CD4-positive, alpha-beta memory T cell (primary cell): ENCODE results near the gene NCAPD2. TPM values are rescaled to one million over a fixed set of nuclear protein-coding genes. Genes with fewer than 3 reads are reported as not detected.
A peak's percentile ranks its signal among the peaks of the same experiment; 100 is the strongest.

Experiments
- CTCF ChIA-PET: fragments of 350-600 bp; sonication (Branson Sonifier 250); formaldehyde crosslinking; loops from one replicate; lab custom pipeline; 2021; ENCODE audit warnings: inconsistent platforms; ENCODE audit not compliant: partially characterized antibody; lab: Charles Lee
- POLR2A ChIA-PET: fragments of 350-600 bp; sonication (Branson Sonifier 250); formaldehyde crosslinking; loops from one replicate; lab custom pipeline; 2021; ENCODE audit not compliant: partially characterized antibody; lab: Charles Lee
- DNase-seq, 5 donors: peaks; one replicate each; pipeline versions ENCODE4 v3.0.0 to v3.0.0-alpha.2; 2020 to 2022; ENCODE audit warnings: mixed read lengths in 1 of 5
- H3K27ac ChIP-seq: one replicate; pipeline ENCODE4 v1.7.0; 2013; ENCODE audit warnings: low read depth, low read length
- H3K27me3 ChIP-seq: 2 replicates; pipeline ENCODE4 v1.7.0; 2013; ENCODE audit warnings: mild to moderate bottlenecking, low read length, moderate library complexity; ENCODE audit not compliant: insufficient read depth
- H3K36me3 ChIP-seq: 2 replicates; pipeline ENCODE4 v1.7.0; 2013; ENCODE audit warnings: mild to moderate bottlenecking, low read length, moderate library complexity; ENCODE audit not compliant: insufficient read depth
- H3K4me1 ChIP-seq: 2 replicates; pipeline ENCODE4 v1.7.0; 2013; ENCODE audit warnings: mild to moderate bottlenecking, low read length, moderate library complexity; ENCODE audit not compliant: insufficient read depth
- H3K4me3 ChIP-seq, 2 donors: one replicate each; pipeline ENCODE4 v1.7.0; 2013; ENCODE audit warnings: low read length in 2 of 2, mild to moderate bottlenecking in 1 of 2
- H3K9me3 ChIP-seq, 2 donors: one replicate each; pipeline ENCODE4 v1.7.0; 2013; ENCODE audit warnings: low read length in 2 of 2, control low read depth in 1 of 2; ENCODE audit not compliant: control insufficient read depth in 1 of 2
- H3K27ac Mint-ChIP-seq, 7 donors: one replicate each; pipeline ENCODE4 v1.8.0; 2020 to 2021; ENCODE audit warnings: mixed read lengths in 7 of 7, mild to moderate bottlenecking in 6 of 7, inconsistent platforms in 3 of 7, moderate library complexity in 3 of 7
- H3K27me3 Mint-ChIP-seq, 2 donors: one replicate each; pipeline ENCODE4 v1.8.0; 2020 to 2021; ENCODE audit warnings: mixed read lengths in 2 of 2
- H3K36me3 Mint-ChIP-seq, 2 donors: one replicate each; pipeline ENCODE4 v1.8.0; 2020 to 2021; ENCODE audit warnings: mixed read lengths in 2 of 2, inconsistent platforms in 1 of 2, mild to moderate bottlenecking in 1 of 2
- H3K4me1 Mint-ChIP-seq, 4 donors: one replicate each; pipeline ENCODE4 v1.8.0; 2020 to 2021; ENCODE audit warnings: mixed read lengths in 4 of 4, mild to moderate bottlenecking in 1 of 4
- H3K4me3 Mint-ChIP-seq, 8 donors: one replicate each; pipeline ENCODE4 v1.8.0; 2020 to 2021; ENCODE audit warnings: mixed read lengths in 8 of 8, mild to moderate bottlenecking in 7 of 8, moderate library complexity in 6 of 8, inconsistent platforms in 3 of 8
- H3K9me3 Mint-ChIP-seq, 8 donors: one replicate each; pipeline ENCODE4 v1.8.0; 2020 to 2021; ENCODE audit warnings: mixed read lengths in 8 of 8, mild to moderate bottlenecking in 5 of 8, inconsistent platforms in 3 of 8, moderate library complexity in 1 of 8
- intact Hi-C: fragments of 100-400 bp; cut with micrococcal nuclease; formaldehyde crosslinking; loops from one replicate; pipeline ENCODE4 v1.15.1; 2023
- polyA plus RNA-seq, 2 donors: library from polyadenylated mRNA; unstranded; fragments of 300-500 nt; fragmentation: Illumina TruSeq; gene quantifications; one replicate each; pipeline ENCODE4 v1.2.3, GENCODE V29; 2021
- total RNA-seq, 2 experiments: library from RNA; stranded (reverse); gene quantifications; one replicate each; pipeline ENCODE4 v1.2.3, GENCODE V29; 2021

Gene NCAPD2
- total and polyA plus RNA-seq, 4 experiments from 2014 or later, result 15.7 to 39.8 (median 33.6) TPM

- H3K27me3 Mint-ChIP-seq, result no peaks in the 10 kb centered on the region
- CTCF ChIA-PET, result interaction anchor here (0.5 to 1.9 kb wide), 3 partner anchors 10 to 16 kb away, joined by 3 to 5 read pairs (median 5); no protein-coding TSS in a partner anchor
- H3K9me3 Mint-ChIP-seq, result no peaks in the 10 kb centered on the region
- Histone ChIP-seq H3K27me3 (no peaks in the 10 kb centered on the region), H3K4me3 (no peak overlapping the region), H3K27ac (no peak overlapping the region), H3K36me3 (peaks cover 52% of the 10 kb centered on the region), H3K4me1 (peaks cover 16% of the 10 kb centered on the region), H3K9me3 (no peaks in the 10 kb centered on the region)
- no peak for DNase-seq
- H3K36me3 Mint-ChIP-seq, result peaks cover 29 to 59% of the 10 kb centered on the region in 2 donors
- intact Hi-C loops, result no loop called here
- H3K27ac Mint-ChIP-seq, result peak overlapping the region in 1 of 7 donors; percentile 15
- no peak overlapping the region for H3K4me3 Mint-ChIP-seq
- POLR2A ChIA-PET, result interaction anchor here (0.5 kb wide), 1 partner anchor 10 kb away, joined by 3 read pairs; no protein-coding TSS in a partner anchor
- peaks cover 14 to 26% (median 16%) of the 10 kb centered on the region in 4 donors for H3K4me1 Mint-ChIP-seq
Observed at GRCh38 chr12:6547987-6548386, 54.1 kb downstream of the NCAPD2 start.

GRCh38 chr12:6548556-6548955, 54.7 kb downstream of the NCAPD2 start:
- Histone ChIP-seq H3K27ac (no peak overlapping the region), H3K4me1 (peaks cover 21% of the 10 kb centered on the region), H3K9me3 (no peaks in the 10 kb centered on the region), H3K27me3 (no peaks in the 10 kb centered on the region), H3K36me3 (peaks cover 52% of the 10 kb centered on the region), H3K4me3 (no peak overlapping the region)
- H3K4me1 Mint-ChIP-seq, result peaks cover 15 to 31% (median 20%) of the 10 kb centered on the region in 4 donors
- H3K9me3 Mint-ChIP-seq, result no peaks in the 10 kb centered on the region
- no peaks in the 10 kb centered on the region for H3K27me3 Mint-ChIP-seq
- peak overlapping the region in 1 of 7 donors; percentile 38 for H3K27ac Mint-ChIP-seq
- ChIA-PET POLR2A (no interaction called here), CTCF (interaction anchor here (0.5 kb wide), 1 partner anchor 9 kb away, joined by 3 read pairs; no protein-coding TSS in a partner anchor)
- intact Hi-C loops, result no loop called here
- H3K4me3 Mint-ChIP-seq, result no peak overlapping the region
- DNase-seq, result no peak
- peaks cover 29 to 59% of the 10 kb centered on the region in 2 donors for H3K36me3 Mint-ChIP-seq

- peaks cover 18 to 37% (median 26%) of the 10 kb centered on the region in 4 donors for H3K4me1 Mint-ChIP-seq
- H3K27ac Mint-ChIP-seq, result peak overlapping the region in 2 of 7 donors; percentile 38 to 72
- CTCF ChIA-PET, result interaction anchor here (1.0 to 7.0 kb wide), 3 partner anchors 11 to 186 kb away, joined by 3 to 88 read pairs (median 61); partner anchors contain the start of gene GAPDH
- peaks cover 52% of the 10 kb centered on the region for H3K36me3 ChIP-seq
- no peak for DNase-seq
- H3K4me3 ChIP-seq, result no peak overlapping the region
- no peaks in the 10 kb centered on the region for H3K9me3 Mint-ChIP-seq
- H3K27me3 Mint-ChIP-seq, result no peaks in the 10 kb centered on the region
- peaks cover 29 to 63% of the 10 kb centered on the region in 2 donors for H3K36me3 Mint-ChIP-seq
- intact Hi-C loops, result no loop called here
- H3K27me3 ChIP-seq, result no peaks in the 10 kb centered on the region
- no peak overlapping the region for H3K4me3 Mint-ChIP-seq
- POLR2A ChIA-PET, result interaction anchor here (6.3 kb wide), 1 partner anchor 12 kb away, joined by 66 read pairs; no protein-coding TSS in a partner anchor
- no peaks in the 10 kb centered on the region for H3K9me3 ChIP-seq
- peaks cover 27% of the 10 kb centered on the region for H3K4me1 ChIP-seq
- H3K27ac ChIP-seq, result no peak overlapping the region
Observed at GRCh38 chr12:6548966-6549683, 55.2 kb downstream of the NCAPD2 start.

GRCh38 chr12:6549684-6550151, 55.8 kb downstream of the NCAPD2 start:
- Histone ChIP-seq H3K36me3 (peaks cover 52% of the 10 kb centered on the region), H3K4me1 (peaks cover 33% of the 10 kb centered on the region), H3K27ac (no peak overlapping the region), H3K27me3 (no peaks in the 10 kb centered on the region), H3K9me3 (no peaks in the 10 kb centered on the region), H3K4me3 (no peak overlapping the region)
- peaks cover 25 to 64% of the 10 kb centered on the region in 2 donors for H3K36me3 Mint-ChIP-seq
- no peaks in the 10 kb centered on the region for H3K9me3 Mint-ChIP-seq
- no peak overlapping the region for H3K27ac Mint-ChIP-seq
- H3K4me1 Mint-ChIP-seq, result peaks cover 24 to 43% (median 32%) of the 10 kb centered on the region in 4 donors
- intact Hi-C loops, result no loop called here
- DNase-seq, result no peak
- POLR2A ChIA-PET, result interaction anchor here (6.3 kb wide), 1 partner anchor 12 kb away, joined by 66 read pairs; no protein-coding TSS in a partner anchor
- no peaks in the 10 kb centered on the region for H3K27me3 Mint-ChIP-seq
- no peak overlapping the region for H3K4me3 Mint-ChIP-seq
- CTCF ChIA-PET, result interaction anchor here (1.0 to 7.0 kb wide), 4 partner anchors 12 to 186 kb away, joined by 3 to 88 read pairs (median 35); partner anchors contain the start of gene GAPDH

- peaks cover 25 to 69% of the 10 kb centered on the region in 2 donors for H3K36me3 Mint-ChIP-seq
- Histone ChIP-seq H3K27ac (no peak overlapping the region), H3K27me3 (no peaks in the 10 kb centered on the region), H3K9me3 (no peaks in the 10 kb centered on the region), H3K36me3 (peaks cover 52% of the 10 kb centered on the region), H3K4me1 (peaks cover 37% of the 10 kb centered on the region), H3K4me3 (no peak overlapping the region)
- H3K27ac Mint-ChIP-seq, result peak overlapping the region in 3 of 7 donors; percentile 42 to 57 (median 57)
- H3K4me3 Mint-ChIP-seq, result no peak overlapping the region
- no peaks in the 10 kb centered on the region for H3K27me3 Mint-ChIP-seq
- CTCF ChIA-PET, result interaction anchor here (1.2 to 7.0 kb wide), 6 partner anchors 13 to 127 kb away, joined by 5 to 88 read pairs (median 14); partner anchors contain the start of genes GAPDH and NOP2
- no peak for DNase-seq
- POLR2A ChIA-PET, result interaction anchor here (6.3 kb wide), 1 partner anchor 13 kb away, joined by 66 read pairs; no protein-coding TSS in a partner anchor
- no peaks in the 10 kb centered on the region for H3K9me3 Mint-ChIP-seq
- H3K4me1 Mint-ChIP-seq, result peaks cover 29 to 49% (median 37%) of the 10 kb centered on the region in 4 donors
- intact Hi-C loops, result no loop called here
Observed at GRCh38 chr12:6550294-6551062, 56.6 kb downstream of the NCAPD2 start.

- H3K27ac Mint-ChIP-seq, result peak overlapping the region in 2 of 7 donors; percentile 11 to 83
- ChIA-PET POLR2A (interaction anchor here (1.9 to 6.3 kb wide), 2 partner anchors 13 to 81 kb away, joined by 7 to 66 read pairs; partner anchors contain the start of gene VAMP1), CTCF (interaction anchor here (1.2 to 7.0 kb wide), 6 partner anchors 13 to 127 kb away, joined by 5 to 88 read pairs (median 14); partner anchors contain the start of genes GAPDH and NOP2)
- peaks cover 27 to 49% (median 39%) of the 10 kb centered on the region in 4 donors for H3K4me1 Mint-ChIP-seq
- no peaks in the 10 kb centered on the region for H3K9me3 ChIP-seq
- DNase-seq, result no peak
- H3K4me3 Mint-ChIP-seq, result no peak overlapping the region
- H3K36me3 Mint-ChIP-seq, result peaks cover 19 to 64% of the 10 kb centered on the region in 2 donors
- no peaks in the 10 kb centered on the region for H3K9me3 Mint-ChIP-seq
- H3K27me3 Mint-ChIP-seq, result no peaks in the 10 kb centered on the region
- H3K27ac ChIP-seq, result no peak overlapping the region
- intact Hi-C loops, result no loop called here
- H3K4me3 ChIP-seq, result no peak overlapping the region
- peaks cover 46% of the 10 kb centered on the region for H3K36me3 ChIP-seq
- no peaks in the 10 kb centered on the region for H3K27me3 ChIP-seq
- peaks cover 37% of the 10 kb centered on the region for H3K4me1 ChIP-seq
Observed at GRCh38 chr12:6551063-6551461, 57.2 kb downstream of the NCAPD2 start.
